Measurements from ENCODE around the gene KLHL30.

KLHL30 gene

GRCh38 chr2:238128534-238129001, 9.9 kb upstream of the KLHL30 start:
- TF ChIP-seq POLR2A (IDR thresholded peaks at IDR 0.05; ENCODE audit: low read depth, low read length): no peak
- no peak for DNase-seq (ENCODE audit: insufficient read length, low spot score)
- no peak for FAIRE-seq

GRCh38 chr2:238129166-238130010, 9.1 kb upstream of the KLHL30 start:
- FAIRE-seq: no peak
- TF ChIP-seq POLR2A (IDR thresholded peaks at IDR 0.05; ENCODE audit: low read depth, low read length): no peak
- DNase-seq (ENCODE audit: insufficient read length, low spot score): no peak

GRCh38 chr2:238130111-238130695, 8.3 kb upstream of the KLHL30 start:
- DNase-seq (ENCODE audit: insufficient read length, low spot score) (no peak), FAIRE-seq (no peak)
- TF ChIP-seq POLR2A (IDR thresholded peaks at IDR 0.05; ENCODE audit: low read depth, low read length): no peak

GRCh38 chr2:238130696-238131628, 7.5 kb upstream of the KLHL30 start:
- TF ChIP-seq POLR2A (IDR thresholded peaks at IDR 0.05; ENCODE audit: low read depth, low read length): no peak
- FAIRE-seq: no peak
- no peak for DNase-seq (ENCODE audit: insufficient read length, low spot score)

GRCh38 chr2:238131761-238132462, 6.6 kb upstream of the KLHL30 start:
- no peak for FAIRE-seq

GRCh38 chr2:238132463-238133450, 5.7 kb upstream of the KLHL30 start:
- no peak for TF ChIP-seq POLR2A (IDR thresholded peaks at IDR 0.05; ENCODE audit: low read depth, low read length)
- DNase-seq (ENCODE audit: insufficient read length, low spot score) (no peak), FAIRE-seq (no peak)

More at GRCh38 chr2:238131761-238132462, 6.6 kb upstream of the KLHL30 start:
- no peak for DNase-seq (ENCODE audit: insufficient read length, low spot score)
- TF ChIP-seq POLR2A (IDR thresholded peaks at IDR 0.05; ENCODE audit: low read depth, low read length): no peak

- TF ChIP-seq POLR2A (IDR thresholded peaks at IDR 0.05; ENCODE audit: low read depth, low read length): no peak
- DNase-seq (ENCODE audit: insufficient read length, low spot score) (no peak), FAIRE-seq (no peak)
Measured at GRCh38 chr2:238133499-238134392, 4.7 kb upstream of the KLHL30 start.

- DNase-seq (ENCODE audit: insufficient read length, low spot score) (no peak), FAIRE-seq (no peak)
- TF ChIP-seq POLR2A (IDR thresholded peaks at IDR 0.05; ENCODE audit: low read depth, low read length): no peak
Measured at GRCh38 chr2:238134393-238134785, 4.1 kb upstream of the KLHL30 start.

GRCh38 chr2:238135601-238136150, 2.8 kb upstream of the KLHL30 start:
- no peak for FAIRE-seq
- no peak for TF ChIP-seq POLR2A (IDR thresholded peaks at IDR 0.05; ENCODE audit: low read depth, low read length)

GRCh38 chr2:238136820-238137537, 1.5 kb upstream of the KLHL30 start:
- DNase-seq (ENCODE audit: insufficient read length, low spot score) (no peak), FAIRE-seq (no peak)
- TF ChIP-seq POLR2A (IDR thresholded peaks at IDR 0.05; ENCODE audit: low read depth, low read length): no peak

More at GRCh38 chr2:238135601-238136150, 2.8 kb upstream of the KLHL30 start:
- DNase-seq (ENCODE audit: insufficient read length, low spot score): no peak
